GM15510 (cell line): ENCODE data around the gene KRT2.

ENCODE experiments used
- POLR2A ChIP-seq: IDR thresholded peaks from 3 replicates; pipeline ENCODE4 v1.6.1; 2011; ENCODE audit warnings: borderline replicate concordance; ENCODE audit not compliant: insufficient read length; ENCODE audit errors: extremely low read depth

KRT2 gene

DNA sequence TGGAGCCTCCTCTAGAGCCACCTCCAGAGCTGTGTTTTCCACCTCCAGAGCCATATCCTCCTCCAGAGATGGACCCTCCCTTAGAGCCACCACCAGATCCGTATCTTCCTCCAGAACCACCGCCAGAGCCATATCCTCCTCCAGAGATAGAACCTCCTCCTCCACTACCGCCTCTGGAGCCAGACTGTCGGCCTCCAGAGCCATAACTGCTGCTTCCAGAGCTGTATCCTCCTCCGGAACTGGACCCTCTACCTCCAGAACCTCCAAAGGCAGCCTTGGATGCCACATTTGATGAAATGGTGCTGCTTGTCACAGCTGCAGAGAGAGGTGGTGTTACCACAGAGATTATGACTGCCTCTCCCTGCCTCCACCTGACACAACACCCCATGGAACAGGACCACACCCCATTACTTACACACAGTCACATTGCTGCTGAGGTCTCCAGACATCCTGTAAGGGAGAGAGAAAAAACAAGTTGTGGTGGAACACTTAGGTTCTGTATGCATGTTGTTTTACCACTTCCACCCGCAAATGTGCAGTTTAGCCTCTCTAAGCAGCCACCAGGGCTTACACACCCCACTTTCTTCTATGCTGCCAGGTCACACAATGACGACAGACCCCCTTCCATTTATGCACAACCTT is 6.8 kb downstream of the KRT2 start:
- no peak for TF ChIP-seq POLR2A

DNA sequence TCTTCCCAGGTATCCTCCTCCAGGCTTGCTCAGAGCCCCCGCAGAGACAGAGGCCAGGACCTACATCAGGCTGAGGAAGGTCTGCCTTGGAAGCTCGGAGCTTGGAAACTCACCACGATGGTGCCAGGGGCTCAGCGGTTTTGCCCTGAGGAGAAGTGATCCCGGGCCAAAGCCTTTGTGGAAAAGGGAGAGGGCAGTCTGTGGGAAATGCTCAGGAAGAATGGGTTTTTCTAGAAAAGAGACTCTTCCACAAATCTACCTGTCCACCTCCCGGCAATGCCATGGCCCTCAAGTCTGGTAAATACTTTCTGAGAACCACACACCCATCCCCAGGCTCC is 8.0 kb downstream of the KRT2 start:
- TF ChIP-seq POLR2A: no peak

DNA sequence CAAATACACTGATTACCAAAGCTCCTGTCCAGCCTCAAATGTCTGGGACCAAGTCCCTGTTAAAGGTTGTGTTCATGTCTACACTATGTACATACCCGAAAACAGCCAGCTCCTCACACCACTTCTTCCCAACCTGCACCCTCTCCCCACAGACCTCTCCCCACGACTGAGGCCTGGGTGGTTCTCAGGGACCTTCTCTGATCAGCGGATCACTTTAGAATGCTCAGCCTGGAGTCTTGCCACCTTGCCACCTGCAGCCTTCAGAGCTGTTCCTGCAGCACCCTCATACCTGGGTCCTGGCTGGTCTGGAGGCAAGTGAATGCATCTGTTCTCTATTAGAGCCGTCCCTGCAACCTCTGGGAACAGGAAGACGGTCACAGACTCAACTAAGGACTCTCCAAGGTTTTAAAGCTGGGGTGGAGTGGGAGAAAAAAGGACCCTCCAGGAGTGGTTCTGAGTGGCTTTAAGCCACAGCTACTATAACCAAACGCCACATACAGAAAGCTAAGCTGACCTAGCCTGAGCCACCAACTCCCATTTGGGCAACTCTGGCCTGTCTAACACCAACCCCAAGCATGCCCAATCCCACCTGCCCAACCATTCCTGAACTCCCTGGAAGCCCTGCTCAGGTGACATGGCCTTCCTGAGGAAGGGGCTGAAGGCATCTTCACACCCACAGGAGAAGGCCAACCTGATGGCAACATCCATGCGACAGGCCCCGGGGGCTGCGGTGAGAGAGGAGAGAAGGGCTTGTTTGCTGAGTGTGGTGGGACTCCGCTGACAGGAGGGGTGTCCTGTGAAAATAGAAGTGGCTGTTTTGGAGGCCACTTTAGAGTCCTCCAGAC is 8.6 kb downstream of the KRT2 start:
- TF ChIP-seq POLR2A: no peak

DNA sequence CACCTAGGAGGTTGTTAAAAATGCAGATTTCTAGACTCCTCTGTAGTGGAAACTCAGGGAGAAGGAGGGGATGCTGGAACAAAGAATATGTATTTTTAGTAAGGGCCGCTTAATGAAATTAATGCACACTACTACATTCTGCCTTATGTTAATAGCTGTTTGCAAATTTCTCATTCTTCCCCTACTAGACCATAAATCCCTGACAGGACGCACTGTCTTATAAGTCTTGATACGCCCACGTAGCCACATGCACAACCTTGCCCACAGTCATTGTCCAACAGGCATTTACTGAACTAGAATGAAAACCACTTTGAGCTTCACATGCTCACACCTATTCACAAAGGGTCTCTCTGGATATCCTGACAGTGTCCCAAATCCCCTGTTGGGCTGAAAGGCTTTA is 10.5 kb downstream of the KRT2 start:
- no peak for TF ChIP-seq POLR2A

DNA sequence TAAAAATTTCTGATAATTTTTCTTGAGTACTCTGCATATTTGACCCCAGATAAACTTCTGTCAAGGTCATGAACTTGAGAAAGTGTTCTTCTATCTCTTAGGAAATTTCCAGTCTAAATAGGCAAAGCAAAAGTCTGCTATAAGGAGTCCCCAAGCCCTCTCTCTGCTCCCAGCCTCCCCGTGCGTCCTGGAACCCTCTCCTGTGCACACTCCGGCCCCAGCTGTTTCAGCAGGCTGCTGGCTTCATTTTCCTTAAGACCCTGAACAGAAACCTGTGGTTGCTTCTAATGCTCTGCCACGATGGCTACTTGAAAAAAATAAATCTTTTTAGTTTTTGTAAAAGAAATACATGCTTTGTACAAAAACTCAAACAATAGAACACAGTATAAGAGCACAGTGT is 14.7 kb downstream of the KRT2 start:
- TF ChIP-seq POLR2A: no peak

DNA sequence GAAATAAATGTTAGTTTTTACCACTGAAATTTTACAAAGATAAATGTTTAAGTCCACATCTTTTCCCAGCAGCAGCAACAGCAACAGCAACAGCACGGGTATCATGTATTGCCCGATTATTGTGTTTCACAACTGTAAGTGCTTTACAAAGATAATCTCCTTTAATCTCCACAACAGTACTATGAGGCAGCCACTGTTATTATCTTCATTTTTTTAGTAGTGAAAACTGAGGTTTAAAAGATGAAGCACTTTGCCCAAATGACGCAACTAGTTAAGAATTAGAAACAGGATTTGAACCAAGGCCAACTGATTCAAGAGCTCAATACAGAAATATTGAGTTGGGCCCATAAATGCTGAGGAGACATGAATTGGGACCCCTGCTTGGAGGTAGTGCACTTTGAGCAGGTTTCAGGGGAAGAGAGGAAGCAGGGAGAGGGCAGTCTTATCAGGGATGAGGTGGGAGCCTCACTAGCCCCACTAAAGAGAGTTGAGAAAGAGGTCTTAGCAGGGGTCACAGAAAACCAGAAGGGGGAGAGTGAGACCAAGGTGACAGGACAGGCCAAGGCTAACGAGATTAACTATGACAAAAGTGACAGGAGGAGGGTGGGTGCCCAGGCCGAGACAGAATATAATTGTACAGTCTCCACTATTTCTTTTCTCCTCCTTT is 15.3 kb downstream of the KRT2 start:
- no peak for TF ChIP-seq POLR2A

DNA sequence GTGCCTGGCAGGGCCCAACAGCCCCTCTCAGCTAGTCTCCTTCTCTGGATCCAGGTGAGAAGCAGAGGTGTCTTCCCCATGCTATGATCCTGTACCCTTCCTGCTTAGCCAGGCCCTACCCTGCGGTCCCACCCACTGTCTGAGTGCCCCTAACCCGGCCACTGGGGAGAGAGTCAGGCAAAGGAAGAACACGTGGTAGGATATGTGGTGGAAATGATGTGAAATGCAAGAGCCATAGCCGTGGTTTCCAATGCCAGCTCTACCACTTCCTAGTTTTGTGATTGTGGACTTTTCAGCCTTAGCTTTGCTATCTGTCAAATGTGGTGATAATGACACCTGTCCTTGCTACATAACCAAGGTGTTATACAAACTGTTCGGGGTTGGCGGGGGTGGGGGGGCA is 15.8 kb downstream of the KRT2 start:
- no peak for TF ChIP-seq POLR2A

DNA sequence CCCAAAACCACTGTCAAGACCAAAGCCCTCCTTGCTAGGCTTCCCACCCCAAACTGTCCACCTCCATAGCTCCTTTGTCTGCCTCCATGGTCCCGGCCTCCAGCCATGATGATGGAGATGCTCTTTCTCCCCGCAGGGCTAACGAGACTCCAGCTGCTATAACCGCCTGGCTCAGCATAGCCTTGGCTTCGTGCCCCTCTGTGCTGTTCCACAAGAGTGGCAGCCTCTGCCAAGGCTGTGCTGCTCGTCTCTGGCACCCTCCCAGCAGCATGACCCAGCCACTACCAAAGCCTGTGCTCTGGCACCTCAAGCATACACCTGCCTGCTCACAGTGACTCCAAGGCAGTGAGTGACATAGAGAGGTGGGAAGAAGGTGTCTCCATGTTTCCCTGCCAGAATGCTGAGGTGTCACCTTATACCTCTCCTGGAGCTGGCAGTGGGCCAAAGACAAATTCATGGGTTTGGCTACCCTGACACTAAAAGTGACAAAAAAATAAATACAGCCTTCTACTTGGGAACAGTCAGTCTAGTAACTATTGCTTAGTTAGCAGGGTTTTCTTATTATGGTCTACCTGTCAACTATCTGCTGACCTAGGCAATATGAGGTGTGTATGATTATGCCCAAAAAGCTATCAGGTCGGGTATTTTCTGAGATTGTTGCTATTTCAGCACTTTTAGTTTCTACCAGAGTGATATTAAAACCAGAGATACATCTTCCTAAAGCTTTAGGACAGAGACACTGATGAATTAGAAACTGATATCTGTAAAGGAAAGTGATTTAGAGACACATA is 17.6 kb downstream of the KRT2 start:
- no peak for TF ChIP-seq POLR2A

DNA sequence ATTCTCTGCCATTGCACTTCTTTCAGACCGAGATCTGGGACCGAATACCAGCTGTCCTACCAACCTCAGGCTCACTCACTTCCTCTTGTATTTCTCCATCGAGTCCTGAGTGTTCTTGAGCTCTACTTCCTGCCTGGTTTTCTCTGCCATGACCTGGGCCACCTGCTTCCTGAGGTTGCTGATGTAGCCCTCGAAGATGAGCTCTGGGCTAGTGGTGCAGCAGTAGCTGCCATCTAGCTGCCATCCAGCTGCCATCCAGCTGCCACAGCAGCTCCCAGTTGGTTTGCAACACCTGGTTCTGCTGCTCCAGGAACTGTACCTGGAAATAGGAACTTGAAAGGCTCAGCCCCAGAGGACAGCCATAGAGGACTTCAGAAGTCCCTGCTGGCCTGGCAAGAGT is 18.6 kb downstream of the KRT2 start:
- TF ChIP-seq POLR2A: no peak

DNA sequence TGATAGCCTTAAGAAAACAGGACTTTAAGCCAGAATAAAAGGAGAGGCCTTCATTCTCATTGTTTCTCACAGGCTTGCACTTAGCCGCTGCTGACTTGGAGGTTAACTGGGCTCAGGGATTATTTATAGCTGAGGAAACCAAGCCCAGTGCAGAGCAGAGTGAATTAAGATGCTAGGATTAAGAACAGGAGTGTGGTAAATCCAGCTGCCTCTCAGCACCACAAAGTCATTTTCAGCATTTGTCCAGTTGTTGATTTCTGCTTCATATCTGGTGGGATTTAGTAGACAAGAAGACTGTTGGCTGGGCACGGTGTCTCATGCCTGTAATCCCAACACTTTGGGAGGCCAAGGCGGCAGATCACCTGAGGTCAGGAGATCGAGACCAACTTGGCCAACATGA is 19.4 kb downstream of the KRT2 start:
- no peak for TF ChIP-seq POLR2A

DNA sequence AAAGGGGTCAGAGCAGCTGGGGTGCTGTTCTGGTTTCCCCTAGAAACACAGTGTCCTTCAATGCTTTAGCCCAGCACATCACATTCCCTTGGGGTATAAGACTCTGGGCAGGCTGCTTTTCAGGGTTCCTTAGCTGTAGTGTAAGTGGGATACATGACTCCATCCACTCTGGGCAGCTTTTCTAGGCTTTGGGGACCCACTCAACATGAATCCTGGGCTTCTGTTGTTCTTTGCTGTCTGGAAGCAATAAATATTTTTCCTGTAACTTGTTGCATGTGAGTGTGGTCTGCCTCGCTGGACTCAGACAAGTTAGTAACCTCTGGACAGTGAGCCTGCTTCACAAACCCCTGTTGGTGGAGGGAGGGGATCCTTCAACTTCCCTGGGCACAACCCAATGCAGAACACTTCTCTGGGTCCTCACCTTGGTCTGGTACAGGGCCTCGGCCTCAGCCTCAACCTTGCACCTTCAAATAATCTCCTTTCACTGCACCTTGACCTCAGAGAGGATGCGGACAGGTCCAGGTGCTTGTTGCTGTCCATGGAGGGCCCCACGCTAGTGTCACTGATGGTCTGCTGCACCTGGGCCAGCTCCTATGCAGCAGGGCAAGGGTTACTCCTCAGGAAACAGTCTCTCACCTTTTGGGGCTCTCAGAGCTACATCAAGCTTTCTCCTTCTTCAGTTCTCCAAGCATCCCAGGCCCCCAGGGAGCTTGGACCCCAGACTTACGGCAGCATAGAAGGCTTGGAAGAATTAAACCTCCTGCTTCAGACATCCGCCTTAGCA is 20.1 kb downstream of the KRT2 start:
- TF ChIP-seq POLR2A: no peak

DNA sequence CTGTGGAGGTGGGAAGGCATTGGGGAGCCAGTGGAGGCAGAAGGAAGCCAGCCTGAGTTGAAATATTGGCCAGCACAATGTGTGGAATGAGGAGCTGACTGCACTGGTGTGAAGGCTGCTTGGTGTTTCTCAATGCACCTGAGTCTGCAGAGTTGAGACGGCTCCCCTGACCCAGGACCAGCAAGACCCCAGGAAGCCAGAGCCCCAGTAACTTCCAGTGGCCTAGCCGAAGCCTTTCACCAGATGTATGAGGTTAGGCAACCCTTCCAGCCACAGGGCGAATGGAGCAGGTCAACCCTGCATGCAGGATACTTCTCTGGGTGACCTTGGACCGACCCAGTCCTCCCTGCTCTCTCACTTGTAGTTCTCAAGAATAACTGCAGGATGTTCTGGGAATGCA is 20.7 kb downstream of the KRT2 start:
- TF ChIP-seq POLR2A: no peak

DNA sequence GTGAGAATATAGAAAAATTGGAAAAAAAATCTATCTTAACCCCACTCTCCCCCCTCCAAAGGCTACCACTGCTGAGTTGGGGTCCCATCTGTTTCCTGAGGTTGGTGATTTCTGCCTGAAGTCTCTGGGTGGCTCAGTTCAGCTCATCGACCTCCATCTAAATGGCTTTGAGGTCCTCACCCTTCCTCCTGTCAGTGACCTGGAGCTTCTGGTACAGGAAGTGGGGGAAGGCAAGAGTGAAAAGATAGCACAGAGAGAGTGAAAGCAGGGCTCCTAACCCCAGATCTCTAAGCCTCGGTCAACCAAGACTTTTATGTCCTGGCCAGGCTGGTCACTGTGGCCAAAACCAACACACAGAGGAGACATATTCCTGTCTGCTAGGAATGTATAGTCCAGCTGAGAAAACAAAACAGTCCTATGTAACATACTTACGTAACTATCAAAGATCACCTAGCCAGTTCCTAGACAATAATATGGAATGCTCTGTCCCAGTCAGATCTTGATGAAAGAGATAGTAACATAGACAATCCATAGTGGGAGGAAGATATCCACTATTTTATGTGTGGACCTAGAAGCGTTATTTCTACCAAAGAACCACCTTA is 21.3 kb downstream of the KRT2 start:
- no peak for TF ChIP-seq POLR2A

DNA sequence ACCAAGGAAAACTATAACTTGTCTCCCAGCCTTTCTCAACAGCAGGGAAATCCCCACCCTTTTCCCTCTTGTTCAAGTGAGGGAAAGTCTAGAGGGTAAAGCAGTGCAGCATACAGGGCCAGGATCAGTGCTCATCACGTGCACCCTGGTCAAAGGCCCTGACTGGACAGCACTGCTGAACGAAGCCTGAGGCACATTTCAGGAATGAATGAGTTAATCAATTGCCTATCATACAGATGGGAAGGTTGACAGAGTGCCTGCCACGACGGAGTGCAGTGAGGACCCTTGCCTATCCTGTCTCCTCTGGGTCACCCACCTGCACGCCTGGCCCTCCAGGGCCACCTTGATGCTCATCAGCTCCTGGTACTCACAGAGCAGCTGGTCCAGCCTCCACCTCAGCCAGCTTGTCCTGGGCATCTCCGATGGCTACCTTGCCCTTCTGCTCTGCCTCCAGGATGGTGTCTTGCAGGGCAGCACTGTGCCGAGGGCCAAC is 22.0 kb downstream of the KRT2 start:
- TF ChIP-seq POLR2A: no peak
